Neutrophil (primary cell): ENCODE data around the gene SCIMP.

Experiments
- H3K27ac ChIP-seq: fragments of 200-600 bp; sonication (generic); 2 replicates; pipeline ENCODE4 v1.5.1; 2016; ENCODE audit warnings: mild to moderate bottlenecking, moderate library complexity
- H3K27me3 ChIP-seq: fragments of 200-600 bp; sonication (generic); 2 replicates; pipeline ENCODE4 v1.6.0; 2016; ENCODE audit warnings: mild to moderate bottlenecking
- H3K36me3 ChIP-seq: fragments of 200-600 bp; sonication (generic); 2 replicates; pipeline ENCODE4 v1.5.1; 2017
- H3K4me1 ChIP-seq, 2 experiments: fragments of 200-600 bp in 1 of 2; sonication (generic) in 1 of 2; 1 replicate in 1 of 2; 2 replicates in 1 of 2; pipeline versions ENCODE4 v1.5.1 to v1.6.1; 2013 to 2016; ENCODE audit warnings: low read depth in 1 of 2, low read length in 1 of 2, mild to moderate bottlenecking in 1 of 2, moderate library complexity in 1 of 2; ENCODE audit not compliant: control insufficient read depth in 1 of 2, insufficient read depth in 1 of 2
- H3K4me3 ChIP-seq, 2 experiments: fragments of 200-600 bp in 1 of 2; sonication (generic) in 1 of 2; 1 replicate in 1 of 2; 2 replicates in 1 of 2; pipeline ENCODE4 v1.5.1; 2013 to 2016; ENCODE audit warnings: low read depth in 1 of 2, low read length in 1 of 2, mild to moderate bottlenecking in 1 of 2, moderate library complexity in 1 of 2
- H3K9me3 ChIP-seq: fragments of 200-600 bp; sonication (generic); 2 replicates; pipeline ENCODE4 v1.5.1; 2016
- TF ChIP-seq, protein P1 (sequence below): fragments of 200-600 bp; sonication (generic); IDR thresholded peaks from 2 replicates; pipeline ENCODE4 v1.5.1; 2016; ENCODE audit warnings: antibody characterized with exemption

SCIMP gene

DNA sequence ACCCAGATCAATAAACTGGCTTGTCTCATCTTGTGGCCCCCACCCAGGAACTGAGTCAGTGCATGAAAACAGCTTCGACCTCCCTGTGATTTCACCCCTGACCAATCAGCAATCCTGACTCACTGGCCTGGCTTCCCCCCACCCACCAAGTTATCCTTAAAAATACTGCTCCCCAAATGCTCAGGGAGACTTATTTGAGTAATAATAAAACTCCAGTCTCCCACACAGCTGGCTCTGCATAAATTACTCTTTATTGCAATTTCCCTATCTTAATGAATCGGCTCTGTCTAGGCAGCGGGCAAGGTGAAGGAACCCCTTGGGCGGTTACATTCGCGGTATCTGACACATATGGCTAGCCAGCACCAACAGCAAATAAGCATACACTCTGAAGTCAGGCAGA is 37.7 kb upstream of the SCIMP start:
- H3K4me3 ChIP-seq, result no peak overlapping the region
- no peaks in the 10 kb centered on the region for H3K27me3 ChIP-seq
- TF ChIP-seq, protein P1, sequence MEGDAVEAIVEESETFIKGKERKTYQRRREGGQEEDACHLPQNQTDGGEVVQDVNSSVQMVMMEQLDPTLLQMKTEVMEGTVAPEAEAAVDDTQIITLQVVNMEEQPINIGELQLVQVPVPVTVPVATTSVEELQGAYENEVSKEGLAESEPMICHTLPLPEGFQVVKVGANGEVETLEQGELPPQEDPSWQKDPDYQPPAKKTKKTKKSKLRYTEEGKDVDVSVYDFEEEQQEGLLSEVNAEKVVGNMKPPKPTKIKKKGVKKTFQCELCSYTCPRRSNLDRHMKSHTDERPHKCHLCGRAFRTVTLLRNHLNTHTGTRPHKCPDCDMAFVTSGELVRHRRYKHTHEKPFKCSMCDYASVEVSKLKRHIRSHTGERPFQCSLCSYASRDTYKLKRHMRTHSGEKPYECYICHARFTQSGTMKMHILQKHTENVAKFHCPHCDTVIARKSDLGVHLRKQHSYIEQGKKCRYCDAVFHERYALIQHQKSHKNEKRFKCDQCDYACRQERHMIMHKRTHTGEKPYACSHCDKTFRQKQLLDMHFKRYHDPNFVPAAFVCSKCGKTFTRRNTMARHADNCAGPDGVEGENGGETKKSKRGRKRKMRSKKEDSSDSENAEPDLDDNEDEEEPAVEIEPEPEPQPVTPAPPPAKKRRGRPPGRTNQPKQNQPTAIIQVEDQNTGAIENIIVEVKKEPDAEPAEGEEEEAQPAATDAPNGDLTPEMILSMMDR, result no peak
- H3K27ac ChIP-seq, result no peak overlapping the region
- H3K4me1 ChIP-seq, result no peaks in the 10 kb centered on the region
- no peaks in the 10 kb centered on the region for H3K36me3 ChIP-seq
- no peaks in the 10 kb centered on the region for H3K9me3 ChIP-seq

DNA sequence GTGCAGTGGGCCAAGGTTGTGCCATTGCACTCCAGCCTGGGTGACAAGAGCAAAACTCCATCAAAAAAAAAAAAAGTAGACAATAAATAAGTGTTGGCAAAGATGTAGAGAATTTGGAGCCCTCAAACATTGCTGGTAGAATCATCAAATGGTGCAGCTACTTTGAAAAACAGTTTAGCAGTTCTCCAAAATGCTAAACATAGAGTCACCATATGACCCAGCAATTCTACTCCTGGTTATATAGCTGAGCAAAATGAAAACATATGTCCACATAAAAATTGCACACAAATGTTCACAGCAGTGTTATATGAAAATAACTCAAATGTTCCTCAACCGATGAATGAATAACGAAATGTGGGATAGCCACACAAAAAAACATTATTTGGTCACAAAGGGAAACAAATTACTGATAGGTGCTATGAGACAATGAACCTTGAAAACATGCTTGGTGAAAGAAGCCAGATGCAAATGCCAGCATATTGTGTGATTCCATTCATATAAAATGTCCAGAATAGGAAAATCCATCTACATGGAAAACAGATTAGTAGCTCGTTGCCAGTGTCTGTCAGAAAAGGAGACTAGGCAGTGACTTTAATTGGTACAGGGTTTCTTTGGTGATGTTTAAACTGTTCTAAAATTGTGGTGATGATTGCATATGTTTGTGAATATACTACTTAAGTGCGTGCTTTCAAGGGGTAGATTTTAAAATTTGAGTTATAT is 34.7 kb upstream of the SCIMP start:
- Histone ChIP-seq H3K4me3 (no peak overlapping the region), H3K27me3 (no peaks in the 10 kb centered on the region), H3K4me1 (no peaks in the 10 kb centered on the region), H3K36me3 (no peaks in the 10 kb centered on the region), H3K9me3 (no peaks in the 10 kb centered on the region), H3K27ac (no peak overlapping the region)
- TF ChIP-seq, protein P1, result no peak

DNA sequence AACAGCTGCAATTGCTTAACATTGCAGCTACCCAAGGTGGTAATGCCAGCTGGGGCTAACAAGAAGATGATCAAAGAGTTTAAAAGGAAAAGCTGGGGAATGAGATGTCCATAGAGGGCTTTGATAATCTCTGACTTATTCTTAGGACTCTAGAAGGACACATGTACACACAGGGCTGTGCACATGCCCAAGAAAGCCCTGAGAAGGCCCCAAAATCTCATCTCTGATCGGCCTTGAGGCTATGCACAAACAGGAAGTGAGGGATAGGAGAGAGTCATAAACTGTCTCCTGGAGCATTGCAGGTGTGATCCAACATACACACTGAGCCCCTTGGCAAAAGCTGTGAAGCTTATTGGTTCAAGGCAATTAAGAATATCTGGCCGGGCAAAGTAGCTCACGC is 30.2 kb upstream of the SCIMP start:
- Histone ChIP-seq H3K4me1 (no peaks in the 10 kb centered on the region), H3K4me3 (no peak overlapping the region), H3K27ac (no peak overlapping the region), H3K9me3 (no peaks in the 10 kb centered on the region), H3K27me3 (no peaks in the 10 kb centered on the region), H3K36me3 (no peaks in the 10 kb centered on the region)
- TF ChIP-seq, protein P1, result no peak

DNA sequence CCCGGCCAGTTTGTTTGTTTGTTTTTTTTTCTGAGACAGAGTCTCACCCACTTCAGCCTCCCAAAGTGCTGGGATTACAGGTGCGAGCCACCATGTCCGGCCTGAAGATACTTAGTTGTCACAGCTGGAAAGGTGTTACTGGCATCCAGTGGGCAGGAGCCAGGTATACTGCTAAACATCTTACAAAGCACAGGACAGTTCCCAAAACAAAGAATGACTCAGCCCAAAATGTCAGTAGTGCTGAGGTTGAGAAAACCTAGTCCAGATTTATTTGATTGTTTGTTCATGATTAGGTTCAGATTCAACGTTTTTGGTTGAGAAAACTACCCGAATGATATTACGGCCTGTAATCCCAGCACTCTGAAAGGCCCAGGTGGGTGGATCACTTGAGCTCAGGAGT is 28.8 kb upstream of the SCIMP start:
- Histone ChIP-seq H3K4me3 (no peak overlapping the region), H3K36me3 (no peaks in the 10 kb centered on the region), H3K9me3 (no peaks in the 10 kb centered on the region), H3K27me3 (no peaks in the 10 kb centered on the region), H3K27ac (no peak overlapping the region), H3K4me1 (no peaks in the 10 kb centered on the region)
- TF ChIP-seq, protein P1, result no peak

DNA sequence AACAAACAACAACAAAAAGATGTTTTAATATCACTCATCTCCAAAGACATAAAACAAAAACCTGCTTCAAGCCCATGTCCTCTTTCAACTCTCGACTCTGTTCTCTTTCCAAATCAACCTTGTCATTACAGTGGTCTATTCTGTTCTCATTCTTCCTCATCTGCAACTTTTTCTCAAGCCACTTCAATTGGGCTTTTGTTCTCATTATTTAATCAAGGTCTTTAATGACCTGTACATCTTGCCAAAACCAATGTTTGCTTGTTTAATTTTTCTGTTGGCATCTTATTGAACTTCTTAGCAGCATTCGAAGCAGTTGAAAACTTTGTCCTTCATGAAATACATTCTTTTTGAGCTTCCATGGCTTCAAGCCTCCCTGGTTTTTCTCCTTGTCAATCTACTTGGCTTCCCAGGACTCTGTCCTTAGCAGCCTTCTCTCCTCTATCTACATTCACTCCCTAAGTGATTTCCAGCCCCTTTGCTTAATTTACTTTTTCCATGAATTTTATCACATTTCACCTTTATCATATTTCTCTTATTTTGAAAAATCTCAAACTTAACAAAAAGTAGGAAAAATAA is 27.8 kb upstream of the SCIMP start:
- H3K9me3 ChIP-seq, result no peaks in the 10 kb centered on the region
- H3K27ac ChIP-seq, result no peak overlapping the region
- no peak overlapping the region for H3K4me3 ChIP-seq
- no peaks in the 10 kb centered on the region for H3K27me3 ChIP-seq
- TF ChIP-seq, protein P1, result no peak
- H3K4me1 ChIP-seq, result no peaks in the 10 kb centered on the region
- H3K36me3 ChIP-seq, result no peaks in the 10 kb centered on the region
